Neural cell (in vitro differentiated cells): ENCODE results near the gene SLC25A21. TPM values are rescaled to one million over a fixed set of nuclear protein-coding genes. Genes with fewer than 3 reads are reported as not detected.
"Not testable (repeated sequence)": the region's sequence is repeated elsewhere in the genome, so short reads cannot be mapped to it uniquely, and the experiment has no call there.

Experiments
- H2AFZ ChIP-seq: fragments of 200-600, 300-800 bp; sonication (generic), shearing (Covaris generic); 2 replicates; pipeline ENCODE4 v1.6.0; 2014; ENCODE audit warnings: low read depth, mild to moderate bottlenecking, antibody characterized with exemption, low read length, moderate library complexity
- H3F3A ChIP-seq: fragments of 200-600 bp; shearing (Covaris generic); 2 replicates; pipeline ENCODE4 v1.6.1; 2016; ENCODE audit warnings: mild to moderate bottlenecking, moderate library complexity, mixed read lengths, antibody characterized with exemption, low read length; ENCODE audit not compliant: insufficient read depth, poor library complexity, severe bottlenecking
- H3K27ac ChIP-seq: fragments of 200-600, 300-800 bp; sonication (generic), shearing (Covaris generic); 2 replicates; pipeline ENCODE4 v1.5.1; 2014; ENCODE audit warnings: mild to moderate bottlenecking, low read length, moderate library complexity
- H3K27me3 ChIP-seq: fragments of 300-800, 200-600 bp; sonication (generic), shearing (Covaris generic); 2 replicates; pipeline ENCODE4 v1.6.0; 2014; ENCODE audit warnings: mild to moderate bottlenecking, low read depth, low read length, moderate library complexity; ENCODE audit not compliant: insufficient read depth
- H3K36me3 ChIP-seq: fragments of 300-800, 200-600 bp; sonication (generic), shearing (Covaris generic); 2 replicates; pipeline ENCODE4 v1.5.1; 2014; ENCODE audit warnings: mild to moderate bottlenecking, antibody characterized with exemption, low read length, moderate library complexity; ENCODE audit not compliant: insufficient read depth
- H3K4me2 ChIP-seq: fragments of 300-800, 200-600 bp; sonication (generic), shearing (Covaris generic); 2 replicates; pipeline ENCODE4 v1.6.0; 2014; ENCODE audit warnings: mild to moderate bottlenecking, low read length
- H3K4me3 ChIP-seq: fragments of 300-800, 200-600 bp; sonication (generic), shearing (Covaris generic); 2 replicates; pipeline ENCODE4 v1.5.1; 2014; ENCODE audit warnings: mild to moderate bottlenecking, low read length, moderate library complexity
- H3K79me2 ChIP-seq: fragments of 200-600 bp; shearing (Covaris generic); replicated peaks from 2 replicates; pipeline ENCODE4 v1.6.0; 2014; ENCODE audit warnings: mild to moderate bottlenecking, low read length, moderate library complexity; ENCODE audit not compliant: insufficient read depth
- H3K9ac ChIP-seq: fragments of 300-800, 200-600 bp; sonication (generic), shearing (Covaris generic); 2 replicates; pipeline ENCODE4 v1.6.1; 2016; ENCODE audit warnings: mild to moderate bottlenecking, low read length, mixed read lengths
- H3K9me2 ChIP-seq: fragments of 200-600 bp; shearing (Covaris generic); 2 replicates; pipeline ENCODE4 v1.6.1; 2016; ENCODE audit warnings: mild to moderate bottlenecking, low read length, mixed read lengths; ENCODE audit not compliant: insufficient read depth
- H3K9me3 ChIP-seq: fragments of 200-600, 300-800 bp; sonication (generic), shearing (Covaris generic); 2 replicates; pipeline ENCODE4 v1.6.1; 2016; ENCODE audit warnings: mild to moderate bottlenecking, mixed run types, low read length, moderate library complexity, mixed read lengths
- H4K20me1 ChIP-seq: fragments of 200-600 bp; shearing (Covaris generic); 2 replicates; pipeline ENCODE4 v1.6.1; 2016; ENCODE audit warnings: mild to moderate bottlenecking, mixed run types; ENCODE audit not compliant: insufficient read depth
- CTCF ChIP-seq: fragments of 450-650 bp; IDR thresholded peaks from 2 replicates; pipeline ENCODE4 v1.5.1; 2014; ENCODE audit warnings: antibody characterized with exemption, mild to moderate bottlenecking, moderate library complexity; ENCODE audit not compliant: poor library complexity, severe bottlenecking
- EP300 ChIP-seq: fragments of 450-650 bp; conservative IDR thresholded peaks from 2 replicates; pipeline ENCODE4 v1.6.1; 2014; ENCODE audit warnings: antibody characterized with exemption, mild to moderate bottlenecking, moderate library complexity; ENCODE audit not compliant: poor library complexity, severe bottlenecking
- EZH2 ChIP-seq: fragments of 200-600, 300-800 bp; shearing (Covaris generic), sonication (generic); IDR thresholded peaks from 2 replicates; pipeline ENCODE4 v1.6.1; 2014; ENCODE audit warnings: antibody characterized with exemption, low read length, borderline replicate concordance, mild to moderate bottlenecking; ENCODE audit not compliant: insufficient read depth, poor library complexity, severe bottlenecking
- MXI1 ChIP-seq: fragments of 450-650 bp; conservative IDR thresholded peaks from 2 replicates; pipeline ENCODE4 v1.6.1; 2014; ENCODE audit warnings: antibody characterized with exemption, mild to moderate bottlenecking; ENCODE audit not compliant: poor library complexity, severe bottlenecking
- POLR2AphosphoS5 ChIP-seq: IDR thresholded peaks from 2 replicates; pipeline ENCODE4 v1.6.1; 2012
- RAD21 ChIP-seq: fragments of 450-650 bp; conservative IDR thresholded peaks from 2 replicates; pipeline ENCODE4 v1.6.1; 2014; ENCODE audit warnings: antibody characterized with exemption, mild to moderate bottlenecking, moderate library complexity
- REST ChIP-seq: IDR thresholded peaks from 2 replicates; pipeline ENCODE4 v1.6.1; 2012; ENCODE audit warnings: borderline replicate concordance
- SMC3 ChIP-seq: fragments of 450-650 bp; conservative IDR thresholded peaks from 2 replicates; pipeline ENCODE4 v1.6.1; 2014; ENCODE audit warnings: antibody characterized with exemption, mild to moderate bottlenecking, moderate library complexity; ENCODE audit not compliant: poor library complexity
- TAF1 ChIP-seq: IDR thresholded peaks from 2 replicates; pipeline ENCODE4 v1.6.1; 2012; ENCODE audit warnings: low read depth
- polyA plus RNA-seq: library from polyadenylated mRNA; depleted of rRNA; stranded (reverse); fragments of >200 nt; gene quantifications from 2 replicates; pipeline ENCODE4 v1.2.3, GENCODE V29; 2014

Gene SLC25A21
- polyA plus RNA-seq, 1 donor from 2014 or later, result 0.35 TPM

GRCh38 chr14:36863271-36863670 lies 309.1 kb downstream of the SLC25A21 start:
- no peaks in the 10 kb centered on the region for H3K79me2 ChIP-seq
- no peak overlapping the region for H3K9ac ChIP-seq
- TF ChIP-seq POLR2AphosphoS5, result no peak
- no peak for TF ChIP-seq RAD21
- no peak for TF ChIP-seq EP300
- TF ChIP-seq REST, result no peak
- no peak for TF ChIP-seq CTCF
- TF ChIP-seq SMC3, result no peak
- no peak for TF ChIP-seq EZH2
- TF ChIP-seq MXI1, result no peak
- TF ChIP-seq TAF1, result no peak
- no peaks in the 10 kb centered on the region for H3K9me3 ChIP-seq
- no peak overlapping the region for H3K27ac ChIP-seq
- H3K4me3 ChIP-seq, result no peak overlapping the region
- H3K27me3 ChIP-seq, result no peaks in the 10 kb centered on the region
- no peaks in the 10 kb centered on the region for H3K9me2 ChIP-seq
- H2AFZ ChIP-seq, result no peak overlapping the region
- no peaks in the 10 kb centered on the region for H4K20me1 ChIP-seq
- no peaks in the 10 kb centered on the region for H3K36me3 ChIP-seq
- H3F3A ChIP-seq, result no peaks in the 10 kb centered on the region
- H3K4me2 ChIP-seq, result no peak overlapping the region

GRCh38 chr14:36862237-36862636 lies 310.2 kb downstream of the SLC25A21 start:
- H3F3A ChIP-seq, H3K9ac ChIP-seq, H3K4me2 ChIP-seq, H2AFZ ChIP-seq, H3K9me2 ChIP-seq, H3K9me3 ChIP-seq, H4K20me1 ChIP-seq, H3K27me3 ChIP-seq, H3K36me3 ChIP-seq, H3K4me3 ChIP-seq, H3K27ac ChIP-seq, H3K79me2 ChIP-seq: not testable (repeated sequence)

- Histone ChIP-seq H3K27ac (no peak overlapping the region), H3K9me3 (no peaks in the 10 kb centered on the region), H3K79me2 (no peaks in the 10 kb centered on the region), H3K36me3 (no peaks in the 10 kb centered on the region), H3F3A (no peaks in the 10 kb centered on the region), H3K27me3 (no peaks in the 10 kb centered on the region), H3K9ac (no peak overlapping the region), H2AFZ (no peak overlapping the region), H3K4me2 (no peak overlapping the region), H3K4me3 (no peak overlapping the region), H3K9me2 (no peaks in the 10 kb centered on the region), H4K20me1 (no peaks in the 10 kb centered on the region)
- no peak for TF ChIP-seq EZH2
- TF ChIP-seq RAD21, result no peak
- TF ChIP-seq SMC3, result no peak
- no peak for TF ChIP-seq MXI1
- no peak for TF ChIP-seq EP300
- no peak for TF ChIP-seq POLR2AphosphoS5
- TF ChIP-seq REST, result no peak
- TF ChIP-seq CTCF, result no peak
- TF ChIP-seq TAF1, result no peak
These were observed 311.6 kb downstream of the SLC25A21 start for GRCh38 chr14:36860831-36861230.
